GM18526 (cell line): ENCODE data around the gene API5.
A peak's percentile ranks its signal among the peaks of the same experiment; 100 is the strongest.

Source experiments
- POLR2A ChIP-seq: IDR thresholded peaks from 3 replicates; pipeline ENCODE4 v1.6.1; 2011; ENCODE audit not compliant: insufficient read length; ENCODE audit errors: extremely low read depth

The API5 gene

GRCh38 chr11:43356336-43356735 is 44.5 kb downstream of the API5 start:
- no peak for TF ChIP-seq POLR2A

DNA sequence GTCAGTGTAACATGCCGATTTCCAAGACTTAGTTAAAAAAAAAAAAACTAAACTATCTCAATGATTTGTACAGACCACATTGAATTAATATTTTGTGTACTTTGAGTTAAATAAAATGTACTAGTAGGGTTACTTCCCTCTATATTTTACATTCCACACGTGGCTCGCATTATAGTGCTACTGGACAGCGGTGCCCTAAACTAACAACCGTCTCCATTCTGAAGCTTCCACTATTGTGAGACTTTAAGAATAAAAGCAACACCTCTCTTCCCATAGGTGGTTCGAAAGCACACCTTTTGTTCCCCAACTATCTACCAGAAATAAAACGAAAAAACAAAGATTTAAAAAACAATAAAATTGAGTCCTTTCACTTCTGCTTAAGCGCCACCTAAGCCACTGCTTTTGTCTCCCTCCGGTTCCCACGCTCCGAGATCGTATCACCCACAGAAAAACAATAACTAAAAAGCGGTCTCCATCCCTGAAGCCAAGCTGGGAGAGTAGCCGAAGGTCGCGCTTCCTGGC is 46.5 kb downstream of the API5 start:
- no peak for TF ChIP-seq POLR2A

- TF ChIP-seq POLR2A: peak; percentile 97
Observed at GRCh38 chr11:43358801-43359421, 47.1 kb downstream of the API5 start, which contains the start of gene TTC17. TSS of gene TTC17 (plus strand) at chr11:43358920. CDS start at chr11:43358955, 35 bp downstream.

DNA sequence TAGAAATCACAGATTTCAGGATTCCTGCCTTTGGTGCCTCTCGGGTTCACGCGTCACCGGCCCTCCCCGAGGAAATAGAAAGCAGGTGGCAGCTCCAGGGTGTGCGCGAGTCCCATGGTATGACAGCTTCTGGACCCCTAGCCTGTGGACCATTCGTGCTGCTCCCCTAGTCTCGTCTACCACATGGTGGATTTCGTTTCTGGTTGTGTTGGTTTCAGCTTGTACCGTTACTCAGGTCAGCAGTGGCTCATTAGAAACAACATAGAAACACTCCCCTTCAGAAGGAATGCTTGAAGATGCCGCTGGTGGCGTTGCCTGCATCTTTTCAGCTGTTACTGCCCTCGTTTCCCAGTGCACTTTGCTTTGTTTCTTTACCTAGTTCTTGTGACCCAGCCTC is 47.6 kb downstream of the API5 start:
- TF ChIP-seq POLR2A: no peak

- TF ChIP-seq POLR2A: no peak
Observed at GRCh38 chr11:43360361-43361032, 48.7 kb downstream of the API5 start.

GRCh38 chr11:43366677-43367076 is 54.9 kb downstream of the API5 start:
- no peak for TF ChIP-seq POLR2A

GRCh38 chr11:43367382-43368178 is 55.8 kb downstream of the API5 start:
- TF ChIP-seq POLR2A: no peak

- no peak for TF ChIP-seq POLR2A
Observed at GRCh38 chr11:43376065-43376464, 64.3 kb downstream of the API5 start.

DNA sequence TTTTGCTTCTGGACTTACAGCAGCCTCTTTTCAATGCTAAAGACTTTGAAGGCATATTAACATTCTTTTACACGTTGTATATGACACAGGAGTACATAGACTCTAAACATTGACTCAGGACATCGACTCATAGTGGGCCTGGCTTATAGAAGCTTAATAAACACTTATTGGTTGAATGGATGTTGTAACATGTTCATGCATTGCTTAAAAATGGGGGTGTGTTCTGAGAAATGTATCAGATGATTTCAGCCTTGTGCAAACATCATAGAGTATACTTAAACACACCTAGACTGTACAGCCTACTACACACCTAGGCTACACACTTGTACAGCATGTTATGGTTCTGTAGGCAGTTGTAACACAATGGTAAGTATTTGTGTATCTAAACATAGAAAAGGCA is 64.8 kb downstream of the API5 start:
- TF ChIP-seq POLR2A: no peak

- no peak for TF ChIP-seq POLR2A
Observed at GRCh38 chr11:43377389-43377788, 65.6 kb downstream of the API5 start.

DNA sequence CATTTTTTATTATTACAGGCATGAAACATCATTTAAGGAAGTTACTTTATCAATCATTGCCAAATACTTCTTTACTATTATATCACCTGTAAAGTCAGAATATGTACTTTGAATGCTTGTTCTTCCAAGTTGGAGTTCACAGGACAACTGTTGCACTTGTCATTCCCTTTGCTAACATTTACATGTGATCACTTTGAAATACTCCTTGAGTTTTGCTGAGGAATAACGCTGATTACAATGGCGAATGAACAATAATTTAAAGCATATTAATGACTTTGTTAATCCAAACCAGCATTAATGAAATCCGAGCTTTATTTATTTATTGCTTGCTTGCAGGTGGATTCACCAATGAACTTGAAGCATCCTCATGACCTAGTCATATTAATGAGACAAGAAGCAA is 67.1 kb downstream of the API5 start:
- TF ChIP-seq POLR2A: no peak

DNA sequence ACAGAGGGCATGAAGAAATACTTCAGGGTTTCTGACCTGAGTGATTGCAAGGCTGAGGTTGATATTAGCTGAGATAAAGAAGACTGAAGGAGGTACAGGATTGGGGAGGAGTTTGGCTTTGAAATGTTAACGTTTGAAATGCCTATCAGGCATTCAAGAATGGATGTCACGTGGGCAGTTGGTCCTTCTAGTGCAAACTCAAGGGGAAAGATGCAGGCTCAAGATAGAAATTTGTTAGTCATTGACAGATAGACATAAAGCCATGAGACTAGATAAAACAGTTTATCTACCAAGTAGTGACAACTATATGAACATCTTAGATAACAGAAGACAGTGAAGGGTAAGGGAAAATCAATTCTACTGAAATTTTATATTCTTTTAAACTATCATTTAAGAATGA is 70.0 kb downstream of the API5 start:
- no peak for TF ChIP-seq POLR2A

DNA sequence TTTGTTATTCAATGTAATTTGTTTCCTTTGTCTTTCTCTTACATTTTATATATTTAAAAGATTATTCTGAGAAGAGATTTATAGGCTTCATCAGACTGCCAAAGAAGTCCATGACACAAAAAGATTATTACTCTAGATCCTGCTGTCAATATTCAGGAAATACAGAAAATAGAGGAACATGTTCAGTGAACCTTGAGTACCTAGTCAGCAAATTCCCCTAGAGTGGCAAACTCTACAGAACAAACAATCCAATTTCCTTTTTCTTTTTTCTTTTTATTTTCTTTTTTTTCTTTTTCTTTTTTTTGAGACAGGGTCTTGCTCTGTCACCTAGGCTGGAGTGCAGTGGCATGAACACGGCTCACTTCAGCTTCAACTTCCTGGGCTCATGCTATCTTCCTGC is 70.8 kb downstream of the API5 start:
- TF ChIP-seq POLR2A: no peak

DNA sequence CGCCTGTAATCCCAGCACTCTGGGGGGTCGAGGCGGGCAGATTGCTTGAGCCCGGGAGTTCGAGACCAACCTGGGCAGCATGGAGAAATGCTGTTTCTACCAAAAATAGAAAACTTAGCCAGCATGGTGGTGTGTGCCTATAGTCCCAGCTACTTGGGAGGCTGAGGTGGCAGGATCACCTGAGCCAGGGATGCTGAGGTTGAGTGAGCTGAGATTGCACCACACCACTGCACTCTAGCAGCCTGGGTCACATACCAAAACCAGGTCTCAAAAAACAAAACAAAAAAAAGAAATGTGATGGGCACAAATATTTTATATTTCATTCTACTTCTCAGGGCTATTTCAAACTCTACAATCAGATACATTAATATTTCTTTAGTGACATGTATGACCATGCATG is 72.6 kb downstream of the API5 start:
- no peak for TF ChIP-seq POLR2A

DNA sequence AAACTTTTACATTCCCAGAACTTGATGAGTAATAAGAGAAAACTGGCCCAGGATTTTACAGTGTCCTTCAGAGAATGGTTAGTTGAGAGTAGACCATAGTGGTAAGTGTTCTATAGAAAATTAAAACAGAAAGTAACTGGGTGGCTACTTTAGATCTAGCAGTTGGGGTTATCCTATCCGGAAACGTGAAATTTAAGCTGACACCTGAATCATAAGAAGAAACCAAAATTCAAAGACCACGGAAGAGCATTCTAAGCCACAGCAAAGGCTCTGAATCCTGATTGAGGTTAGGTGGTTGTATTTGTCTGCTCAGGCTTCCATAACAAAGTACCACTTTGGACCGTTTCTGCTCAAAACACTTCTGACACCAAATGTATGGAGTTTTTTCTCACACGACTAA is 80.9 kb downstream of the API5 start:
- no peak for TF ChIP-seq POLR2A

DNA sequence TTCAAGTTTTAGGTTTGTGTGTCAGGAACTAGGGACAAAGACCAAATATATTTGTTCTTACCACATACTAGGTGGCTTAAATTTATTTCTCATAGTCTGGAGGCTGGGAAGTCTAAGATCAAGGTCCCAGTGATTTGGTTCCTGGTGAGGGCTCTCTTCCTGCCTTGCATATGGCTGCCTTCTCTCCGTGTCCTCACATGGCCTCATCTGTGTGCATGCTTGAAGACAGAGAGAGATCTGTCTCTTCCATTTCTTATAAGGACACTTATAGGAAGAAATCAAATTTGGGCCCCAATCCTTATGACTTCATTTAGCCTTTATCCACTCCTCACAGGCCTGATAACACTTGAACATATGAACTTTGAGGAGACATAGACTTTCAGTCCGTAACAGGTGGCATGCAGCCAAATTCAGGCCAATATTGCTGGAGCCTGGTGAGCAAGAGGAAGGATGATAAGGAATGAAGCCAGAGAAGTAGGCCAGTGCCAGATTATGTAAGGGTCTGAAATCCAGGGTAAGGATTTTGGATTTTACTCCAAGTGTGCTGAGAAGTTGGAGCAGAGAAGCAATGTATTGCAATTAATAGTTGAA is 82.1 kb downstream of the API5 start:
- no peak for TF ChIP-seq POLR2A
